ENCODE data around the gene PPP3CA.

DNA sequence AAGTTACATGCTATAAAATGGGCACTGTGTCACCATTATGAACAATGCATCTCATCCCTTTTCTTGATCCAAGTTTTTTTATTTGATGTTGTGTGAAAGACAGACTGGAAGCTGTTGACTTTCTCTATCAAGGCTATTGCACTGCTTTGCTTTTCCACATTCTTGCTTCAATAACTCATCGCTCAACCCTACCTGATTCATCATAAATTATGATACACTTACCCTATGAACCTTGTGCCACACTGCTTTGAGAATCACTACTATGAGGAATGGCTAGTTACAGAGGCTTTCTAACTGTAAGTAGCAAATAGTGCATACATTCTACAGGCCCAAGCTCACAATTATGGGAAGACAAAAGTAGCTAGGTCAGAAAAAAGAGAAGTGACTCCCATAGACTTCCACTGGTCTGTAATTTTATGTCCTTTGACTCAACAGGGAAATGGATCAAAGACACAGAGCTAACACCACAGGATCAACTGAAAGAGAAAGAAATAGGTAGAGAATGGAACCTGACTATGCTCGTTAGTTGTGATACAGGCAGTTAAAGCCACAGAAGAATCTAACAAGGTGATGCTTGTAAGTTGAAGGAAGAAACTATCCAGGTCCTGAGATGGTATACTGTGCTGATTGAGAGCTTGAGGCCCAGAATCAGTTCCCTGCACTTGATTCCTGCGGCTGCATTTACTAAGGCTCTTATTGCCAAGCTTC is 163.5 kb downstream of the PPP3CA start:
- TF ChIP-seq TAF1 (IDR thresholded peaks at IDR 0.05; ENCODE audit: low read depth, low read length) (no peak), POLR2AphosphoS5 (IDR thresholded peaks at IDR 0.05; ENCODE audit: low read depth, low read length) (no peak), POLR2A (IDR thresholded peaks at IDR 0.05; ENCODE audit: low read depth, low read length) (no peak), PAX5 (IDR thresholded peaks at IDR 0.05; ENCODE audit: insufficient read depth, low read length, severe bottlenecking) (no peak), SPI1 (IDR thresholded peaks at IDR 0.05; ENCODE audit: low read depth, low read length) (peak; percentile 6; the same call in 1 of the 2 replicates)
